ENCODE data around the gene PPM1N.

PPM1N gene, protein sequence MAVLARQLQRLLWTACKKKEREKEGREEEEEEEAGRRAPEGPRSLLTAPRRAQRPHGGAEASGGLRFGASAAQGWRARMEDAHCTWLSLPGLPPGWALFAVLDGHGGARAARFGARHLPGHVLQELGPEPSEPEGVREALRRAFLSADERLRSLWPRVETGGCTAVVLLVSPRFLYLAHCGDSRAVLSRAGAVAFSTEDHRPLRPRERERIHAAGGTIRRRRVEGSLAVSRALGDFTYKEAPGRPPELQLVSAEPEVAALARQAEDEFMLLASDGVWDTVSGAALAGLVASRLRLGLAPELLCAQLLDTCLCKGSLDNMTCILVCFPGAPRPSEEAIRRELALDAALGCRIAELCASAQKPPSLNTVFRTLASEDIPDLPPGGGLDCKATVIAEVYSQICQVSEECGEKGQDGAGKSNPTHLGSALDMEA

GRCh38 chr19:45498411-45499195 is at the start of gene PPM1N:
PPM1N (plus strand) TSS chr19:45498443; CDS start chr19:45498473, 30 bp downstream.
- DNase-seq, result peak in 1 of 2 experiments; percentile 49

DNA sequence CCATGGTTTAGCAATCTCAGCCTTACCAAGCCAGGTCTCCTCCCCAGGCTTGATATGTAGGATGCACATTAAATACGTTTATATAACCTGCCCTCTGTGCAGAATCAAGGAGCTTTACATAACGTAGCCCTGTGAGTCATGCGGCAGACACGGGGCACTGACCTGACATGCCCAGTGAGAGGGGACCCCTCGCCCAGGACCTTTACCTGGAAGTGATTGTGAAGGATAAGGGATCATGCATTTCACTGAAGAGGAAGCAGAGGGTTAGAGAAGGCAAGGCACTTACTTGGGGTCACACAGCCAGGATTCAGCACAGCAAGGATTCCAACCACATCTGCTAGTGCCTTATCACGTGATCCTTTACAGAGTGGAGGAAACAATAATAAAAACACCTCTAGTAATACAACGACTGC is 49.4 kb upstream of the PPM1N start:
- no peak for DNase-seq

DNA sequence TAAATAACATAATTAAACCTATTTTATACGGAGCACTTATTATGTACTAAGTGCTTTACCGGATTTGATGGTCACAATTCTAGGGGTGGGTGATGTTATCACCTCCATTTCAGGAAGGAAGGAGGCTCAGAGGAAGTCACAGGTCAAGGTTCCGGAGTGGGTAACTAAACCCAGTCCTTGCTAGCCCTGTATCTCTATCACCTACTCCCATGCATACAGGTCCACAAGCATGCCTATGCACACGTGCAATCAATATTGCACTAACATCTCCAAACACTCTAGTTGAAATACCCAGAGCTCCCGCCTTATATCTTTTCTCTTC is 48.3 kb upstream of the PPM1N start:
- DNase-seq, result no peak

DNA sequence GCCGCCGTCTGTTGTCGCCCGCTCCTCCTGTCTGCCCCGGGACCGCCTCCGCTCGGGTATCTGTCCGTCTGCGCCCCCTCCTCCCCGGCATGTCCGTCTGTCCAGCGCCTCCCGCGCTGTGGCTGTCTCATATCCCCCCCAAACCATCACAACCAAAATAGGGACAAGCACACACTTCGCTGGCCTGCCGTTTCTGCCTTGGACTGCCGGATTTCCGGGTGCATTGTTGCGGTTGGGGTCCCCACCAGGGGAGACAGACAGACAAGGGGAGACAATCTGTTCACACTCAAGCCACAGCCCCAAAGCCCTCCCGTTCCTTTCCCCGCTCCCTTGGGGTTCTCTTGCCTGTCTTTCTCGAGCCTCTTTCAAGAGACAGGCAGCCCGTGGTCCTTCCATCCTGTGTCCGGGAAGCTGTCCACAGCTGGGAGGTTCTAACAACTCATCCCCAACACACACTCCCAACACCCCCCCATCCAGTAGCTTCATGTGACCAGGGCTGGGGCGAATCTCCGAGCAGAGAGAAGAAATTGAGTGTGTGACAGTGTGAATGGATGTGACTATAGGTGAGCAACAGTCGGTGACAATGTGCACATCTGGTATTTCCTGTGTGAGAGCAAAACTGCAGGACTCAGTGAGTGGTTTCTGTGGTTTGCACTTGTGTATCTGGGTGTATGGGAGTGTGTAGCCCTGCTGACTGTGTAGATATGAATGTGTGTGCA is 47.0 kb upstream of the PPM1N start:
- no peak for DNase-seq

DNA sequence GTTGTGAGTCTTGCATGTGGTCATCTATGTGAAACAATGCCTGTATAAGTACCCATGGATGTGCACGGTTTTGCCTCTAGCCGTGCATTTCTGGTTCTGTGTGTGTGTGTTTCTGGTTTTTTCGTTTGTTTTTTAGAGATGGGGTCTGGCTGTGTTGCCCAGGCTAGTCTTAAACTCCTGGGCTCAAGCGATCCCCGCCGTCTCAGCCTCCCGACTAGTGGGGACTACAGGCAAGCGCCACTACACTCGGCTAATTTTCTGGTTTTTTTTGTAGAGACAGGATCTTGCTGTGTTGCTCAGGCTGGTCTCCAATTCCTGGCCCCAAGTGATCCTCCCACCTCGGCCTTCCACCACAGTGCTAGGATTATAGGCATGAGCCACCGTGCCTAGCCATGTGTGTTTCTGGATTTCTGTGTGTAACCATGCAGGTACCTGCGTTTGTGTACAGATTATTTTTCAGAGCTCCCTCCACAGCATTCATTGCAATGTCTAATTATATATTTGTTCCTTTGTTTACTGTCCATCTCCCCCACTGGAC is 46.3 kb upstream of the PPM1N start:
- DNase-seq, result no peak

GRCh38 chr19:45455707-45456499 is 42.3 kb upstream of the PPM1N start:
- DNase-seq, result no peak

- DNase-seq, result no peak
These were observed 41.8 kb upstream of the PPM1N start for GRCh38 chr19:45456500-45456815.

GRCh38 chr19:45457776-45458175 is 40.5 kb upstream of the PPM1N start:
- DNase-seq, result no peak

DNA sequence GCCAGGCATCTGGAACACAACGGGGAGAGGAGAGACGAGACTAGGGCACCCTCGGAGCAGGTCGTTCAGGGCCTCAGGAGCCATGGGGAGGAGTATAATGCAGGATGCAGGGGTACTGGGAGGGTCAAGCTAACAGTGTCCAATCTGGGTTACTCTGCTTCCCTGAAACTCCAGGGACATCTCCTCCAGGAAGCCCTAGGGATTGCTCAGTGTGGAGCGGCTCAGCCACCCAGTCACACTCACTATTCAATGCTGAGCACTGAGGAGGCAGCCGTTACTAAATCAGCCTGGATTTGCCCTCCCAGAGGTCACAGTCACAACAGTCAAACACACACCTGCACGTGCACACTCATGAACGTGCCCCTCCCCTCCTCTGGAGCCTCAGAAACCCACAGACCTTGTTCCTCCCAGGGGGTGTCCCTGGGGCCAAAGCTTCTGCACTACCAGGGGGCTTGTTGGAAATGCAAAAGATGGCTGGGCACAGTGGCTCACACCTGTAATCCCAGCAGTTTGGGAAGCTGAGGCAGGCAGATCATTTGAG is 37.4 kb upstream of the PPM1N start:
- DNase-seq, result no peak

- no peak for DNase-seq
These were observed 36.1 kb upstream of the PPM1N start for GRCh38 chr19:45462174-45462573.

- DNase-seq, result no peak
These were observed 35.0 kb upstream of the PPM1N start for GRCh38 chr19:45463241-45463640.

DNA sequence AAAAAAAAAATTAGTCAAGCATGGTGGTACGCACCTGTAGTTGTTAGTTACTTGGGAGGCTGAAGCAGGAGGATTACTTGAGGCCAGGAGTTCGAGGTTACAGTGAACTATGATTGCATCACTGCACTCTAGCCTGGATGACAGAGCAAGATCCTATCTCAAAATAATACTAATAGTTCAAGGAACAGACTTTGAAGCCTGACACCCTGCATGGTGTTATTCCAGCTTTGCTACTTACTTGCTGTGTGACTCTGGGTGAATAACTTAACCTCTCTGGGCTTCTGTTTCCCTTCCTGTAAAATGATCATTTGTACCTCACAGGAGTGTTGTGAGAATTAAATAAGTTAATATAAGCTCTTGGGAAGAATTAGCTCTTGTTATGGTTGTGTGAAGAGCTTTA is 34.0 kb upstream of the PPM1N start:
- no peak for DNase-seq

DNA sequence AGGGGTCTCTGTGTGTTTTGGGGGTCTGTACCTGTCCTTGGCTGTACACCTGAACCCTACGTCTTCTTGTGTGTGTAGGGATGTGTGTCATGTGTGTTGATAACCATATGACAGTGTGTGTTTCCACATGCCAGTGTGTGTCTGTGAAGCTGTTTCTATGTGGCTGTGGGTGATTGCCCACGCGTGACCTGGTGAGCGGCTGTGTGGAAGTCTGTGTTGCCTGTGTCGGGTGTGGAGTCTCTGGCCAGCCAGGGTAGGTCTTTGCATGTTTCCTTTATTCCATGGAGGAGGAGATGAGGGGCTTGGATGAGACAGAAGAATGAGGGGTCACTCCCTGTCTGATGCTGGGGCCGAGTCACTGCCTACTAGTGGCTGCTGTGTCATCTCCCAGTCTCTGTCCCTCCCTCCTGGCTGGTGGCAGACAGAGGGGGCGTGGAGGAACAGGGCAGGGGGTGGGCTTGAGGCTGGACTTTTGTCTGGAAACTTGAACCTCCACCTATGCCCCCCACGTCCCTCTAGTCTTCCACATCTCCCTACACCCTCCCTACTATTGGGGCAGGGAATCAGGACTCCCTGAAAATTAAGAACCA is 33.3 kb upstream of the PPM1N start:
- DNase-seq, result no peak

- DNase-seq, result no peak
These were observed 31.2 kb upstream of the PPM1N start for GRCh38 chr19:45467115-45467455.

GRCh38 chr19:45467456-45468158 is 30.6 kb upstream of the PPM1N start, which contains the start of gene FOSB:
FOSB (plus strand) TSS chr19:45467996; CDS start chr19:45468587, 591 bp downstream.
- DNase-seq, result peak; percentile 75 to 96

GRCh38 chr19:45468159-45468651 is 30.0 kb upstream of the PPM1N start:
- no peak for DNase-seq

DNA sequence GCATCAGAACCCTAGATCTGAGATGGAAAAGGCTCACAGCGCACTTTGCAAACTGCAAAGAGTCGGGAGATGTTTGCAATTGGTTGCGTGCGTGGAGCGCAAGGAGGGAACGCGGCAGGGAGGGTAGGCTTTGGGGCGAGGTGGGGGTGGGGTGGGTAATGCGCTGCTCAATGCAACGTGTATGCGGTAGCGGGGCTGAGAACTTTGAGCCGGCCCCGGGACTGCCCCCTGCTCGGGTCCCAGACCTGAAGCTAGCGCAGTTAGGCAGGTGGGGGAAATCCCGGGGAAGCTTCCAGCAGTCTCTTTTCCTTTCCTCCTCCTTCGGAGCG is 29.5 kb upstream of the PPM1N start:
- no peak for DNase-seq

DNA sequence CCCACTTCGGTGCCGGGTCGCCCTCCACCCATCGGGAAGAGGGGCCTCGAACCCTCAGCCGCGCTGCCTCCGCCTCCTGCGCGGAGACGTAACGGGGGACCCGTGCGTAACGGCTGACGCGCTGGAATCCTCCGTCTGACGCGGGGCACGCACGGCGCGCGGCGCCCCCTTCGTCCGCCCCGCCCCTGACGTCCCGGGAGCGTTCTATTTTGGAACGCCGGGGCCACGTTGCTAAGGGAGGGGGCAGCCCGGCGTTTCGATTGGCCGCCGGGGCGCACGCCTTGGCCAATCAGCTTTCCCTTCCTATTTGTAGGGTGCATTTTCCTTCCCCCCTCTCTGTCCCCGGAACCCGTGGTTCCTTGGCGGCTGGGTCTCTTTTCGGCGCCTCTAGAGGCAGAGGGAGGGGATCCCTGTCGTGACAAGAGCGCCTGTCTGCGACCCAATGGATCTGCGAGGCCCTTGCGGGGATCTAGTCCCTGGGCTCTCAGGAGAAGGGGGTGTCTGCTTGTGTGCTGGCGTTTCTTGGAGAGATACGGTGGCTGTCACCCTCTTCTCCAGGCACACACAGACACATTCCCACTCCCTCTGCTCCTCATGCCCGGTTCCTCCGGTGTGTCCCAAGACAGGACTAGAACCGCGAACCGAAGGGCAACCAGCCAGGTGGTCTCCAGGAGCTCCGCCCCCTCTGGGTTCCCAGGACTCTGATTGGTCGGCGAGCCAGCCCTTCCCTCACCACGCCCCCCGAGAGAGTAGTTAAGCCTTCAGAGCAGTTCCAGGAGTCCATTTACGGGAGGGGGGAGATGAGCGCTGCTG is 28.9 kb upstream of the PPM1N start:
- peak; percentile 76 to 96 for DNase-seq

GRCh38 chr19:45469945-45470761 is 28.1 kb upstream of the PPM1N start:
- DNase-seq, result no peak

- no peak for DNase-seq
These were observed 27.5 kb upstream of the PPM1N start for GRCh38 chr19:45470762-45471081.

Data from NCI-H526 (cell line).